GM19351 (cell line): Measurements from ENCODE around the gene RBBP7.
A peak's percentile ranks its signal among the peaks of the same experiment; 100 is the strongest.

ENCODE experiments used
- ATAC-seq: cut with Tn5 transposase; IDR thresholded peaks from one replicate; pipeline ENCODE4 v1.9.1; 2021; ENCODE audit warnings: mild to moderate bottlenecking, moderate library complexity; ENCODE audit not compliant: unreplicated experiment

RBBP7 gene

DNA sequence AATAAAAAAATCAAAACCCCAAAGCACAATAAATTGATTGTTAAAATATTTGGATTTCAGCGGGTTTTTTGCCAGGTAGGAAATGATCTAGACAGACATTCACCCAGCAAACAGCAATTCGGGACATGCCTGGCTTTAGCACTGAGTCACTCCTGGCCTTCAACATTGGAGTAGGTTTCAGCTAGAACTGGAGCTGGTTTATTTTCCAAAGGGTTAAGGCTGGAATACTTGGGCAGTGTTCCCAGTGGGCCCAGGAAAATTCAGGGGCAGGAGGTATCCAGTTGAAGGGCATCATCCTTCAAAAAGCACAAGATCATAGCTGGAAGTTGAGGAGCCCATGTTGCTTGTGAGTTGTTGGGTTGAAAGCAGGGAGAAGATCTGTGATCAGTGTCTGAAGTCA is 42.9 kb downstream of the RBBP7 start:
- ATAC-seq, result no peak

- ATAC-seq, result peak; percentile 76
These were observed 44.0 kb downstream of the RBBP7 start for GRCh38 chrX:16826207-16826606.

GRCh38 chrX:16825264-16826035 is 44.7 kb downstream of the RBBP7 start:
- no peak for ATAC-seq

DNA sequence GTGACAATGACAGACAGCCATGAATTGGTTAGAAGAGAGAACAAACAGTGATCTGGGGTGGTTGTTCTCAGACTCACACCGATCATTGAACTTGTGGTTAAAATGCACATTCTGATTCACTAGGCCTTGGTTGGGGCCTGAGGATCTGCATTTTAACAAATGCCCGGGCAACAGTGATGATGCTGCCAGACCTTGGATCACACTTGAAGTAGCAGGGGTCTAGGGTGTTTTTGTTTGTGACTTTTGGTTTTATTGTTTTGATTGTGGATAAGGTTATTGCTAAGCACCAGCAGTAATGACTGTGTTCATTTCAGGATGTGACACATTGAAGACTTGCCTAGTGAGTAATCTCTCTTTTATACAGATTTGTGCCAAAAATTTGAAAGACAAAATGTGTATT is 47.4 kb downstream of the RBBP7 start:
- ATAC-seq, result no peak

DNA sequence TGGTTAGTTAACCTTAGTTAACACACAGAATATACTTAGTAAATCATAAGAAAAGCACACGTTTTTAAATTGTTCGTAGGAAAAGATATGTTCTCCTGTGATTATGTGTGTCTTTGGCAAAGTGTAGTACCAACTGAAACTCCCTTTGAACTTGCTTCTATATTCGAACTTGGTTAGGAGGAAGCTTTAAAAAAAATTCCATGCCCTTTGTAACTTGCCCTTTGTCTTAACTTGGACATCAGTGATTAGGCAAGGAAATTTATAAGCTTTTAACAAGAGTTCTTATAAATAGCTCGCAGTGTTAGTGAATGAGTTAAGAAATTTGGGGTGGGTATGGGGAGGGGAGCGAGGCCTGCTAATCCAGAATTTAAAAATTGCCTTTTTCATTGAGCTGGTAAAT is 50.5 kb downstream of the RBBP7 start:
- ATAC-seq, result no peak

DNA sequence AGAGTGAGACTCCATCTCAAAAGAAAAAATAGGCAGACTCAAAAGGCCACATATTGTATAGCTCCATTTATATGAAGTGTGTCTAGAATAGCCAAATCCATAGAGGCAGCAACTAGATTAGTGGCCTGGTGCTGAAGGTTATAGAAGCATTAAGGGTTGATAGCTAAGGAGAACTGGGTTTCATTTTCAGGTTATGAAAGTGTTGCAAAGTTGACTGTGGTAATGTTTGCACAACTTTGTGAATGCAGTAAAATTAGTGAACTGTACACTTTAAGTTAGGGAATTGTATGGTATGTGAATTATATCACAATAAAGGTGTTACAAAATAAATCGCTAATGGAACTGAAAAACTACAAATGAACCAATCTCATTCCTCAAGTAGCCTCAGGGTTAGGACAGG is 55.6 kb downstream of the RBBP7 start:
- ATAC-seq, result no peak

- no peak for ATAC-seq
These were observed 62.1 kb downstream of the RBBP7 start for GRCh38 chrX:16807976-16808542.

DNA sequence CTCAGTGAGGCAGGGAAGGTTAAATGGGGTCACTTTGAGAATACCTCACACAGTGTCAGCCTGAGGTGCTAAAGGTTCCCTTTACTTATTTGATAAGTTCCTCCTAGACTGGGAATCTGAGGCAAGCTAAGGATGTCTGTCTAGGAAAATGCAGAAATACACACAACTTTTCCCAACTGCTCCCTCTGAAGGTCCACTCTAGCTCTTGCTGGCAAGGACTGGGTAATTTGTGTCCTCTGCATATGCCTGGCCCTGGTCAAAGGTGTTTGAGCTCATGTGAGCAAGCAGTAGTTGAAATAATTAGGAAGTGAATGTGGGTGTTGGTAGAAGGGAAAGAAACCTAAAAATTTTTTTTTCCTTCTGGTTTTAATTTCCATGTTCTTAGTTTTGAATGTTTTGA is 62.6 kb downstream of the RBBP7 start:
- no peak for ATAC-seq

DNA sequence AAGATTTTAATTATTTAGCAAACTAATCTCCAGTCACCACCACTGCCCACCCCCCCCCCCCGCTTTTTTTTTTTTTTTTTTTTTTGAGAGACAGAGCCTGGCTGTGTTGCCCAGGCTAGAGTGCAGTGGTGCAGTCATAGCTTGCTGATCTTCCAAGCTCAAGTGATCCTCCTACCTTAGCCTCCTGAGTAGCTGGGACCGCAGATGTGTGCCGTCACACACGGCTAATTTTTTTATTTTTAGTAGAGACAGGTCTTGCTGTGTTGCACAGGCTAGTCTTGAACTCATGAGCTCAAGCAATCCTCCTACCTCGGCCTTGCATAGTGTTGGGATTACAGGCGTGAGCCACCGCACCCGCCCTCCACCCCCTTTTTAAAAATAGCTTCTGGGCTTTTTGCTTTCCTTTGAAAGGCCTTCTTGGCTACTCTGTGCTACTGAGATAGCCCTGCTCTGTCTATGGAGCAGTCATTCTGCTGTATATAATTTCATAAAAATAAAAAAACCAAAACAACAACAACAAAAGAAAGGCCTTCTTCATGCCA is 65.2 kb downstream of the RBBP7 start:
- ATAC-seq, result peak; percentile 89

DNA sequence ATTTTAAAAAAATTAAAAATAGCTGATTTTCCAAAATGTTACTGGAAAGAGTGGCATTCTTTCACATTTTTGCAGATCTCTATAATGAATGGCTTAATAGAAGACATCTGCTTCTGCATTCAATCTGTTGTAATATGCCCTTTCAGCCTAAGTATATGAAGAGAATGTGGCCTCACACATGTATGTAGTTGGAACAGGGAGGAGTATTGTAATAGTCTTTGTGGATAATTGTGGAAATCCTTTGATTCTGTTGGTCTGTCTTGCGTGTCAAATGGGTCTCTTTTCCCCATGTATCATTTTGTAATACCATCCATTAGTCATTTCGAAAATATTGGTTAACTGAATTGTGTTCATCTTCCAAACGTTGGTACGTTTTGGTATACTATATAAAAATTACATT is 72.3 kb downstream of the RBBP7 start:
- ATAC-seq, result no peak

GRCh38 chrX:16797358-16797757 is 72.8 kb downstream of the RBBP7 start:
- no peak for ATAC-seq

GRCh38 chrX:16796298-16796697 is 73.9 kb downstream of the RBBP7 start:
- no peak for ATAC-seq
